GM18502 (cell line): ENCODE results near the gene PACSIN1.

Experiments
- ATAC-seq: cut with Tn5 transposase; IDR thresholded peaks from one replicate; pipeline ENCODE4 v1.9.1; 2021; ENCODE audit warnings: mild to moderate bottlenecking; ENCODE audit not compliant: unreplicated experiment, poor library complexity

The PACSIN1 gene

DNA sequence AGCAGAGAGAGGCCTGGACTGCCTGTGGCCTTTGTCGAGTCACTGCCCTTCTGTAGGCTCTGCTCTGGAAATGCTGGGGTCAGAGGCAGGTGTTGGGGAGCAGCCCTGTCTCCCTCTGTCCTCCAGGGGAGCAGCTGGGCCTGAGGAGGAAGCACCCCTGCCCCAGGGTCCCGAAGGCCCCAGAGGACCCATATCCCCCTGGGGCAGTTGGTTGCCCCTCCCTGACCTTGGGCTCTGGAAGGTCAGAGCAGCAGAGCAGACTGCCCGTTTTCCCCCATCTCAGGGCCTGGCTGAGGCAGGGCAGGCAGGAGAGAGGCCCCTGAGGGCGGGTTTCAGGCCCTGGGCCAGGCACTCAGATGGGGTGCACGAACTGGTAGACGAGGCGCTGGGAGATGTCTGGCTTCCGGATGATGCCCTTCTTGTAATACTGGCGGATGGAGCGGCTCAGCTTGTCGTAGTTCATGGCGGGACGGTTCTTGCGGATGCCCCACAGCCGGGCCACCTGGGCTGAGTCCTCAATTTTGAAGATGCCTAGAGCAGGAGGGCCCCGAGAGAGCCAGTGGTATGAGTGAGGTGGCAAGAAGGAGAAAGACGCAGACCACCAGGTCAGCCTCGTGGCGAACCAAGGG is 72.2 kb downstream of the PACSIN1 start:
- ATAC-seq, result no peak

DNA sequence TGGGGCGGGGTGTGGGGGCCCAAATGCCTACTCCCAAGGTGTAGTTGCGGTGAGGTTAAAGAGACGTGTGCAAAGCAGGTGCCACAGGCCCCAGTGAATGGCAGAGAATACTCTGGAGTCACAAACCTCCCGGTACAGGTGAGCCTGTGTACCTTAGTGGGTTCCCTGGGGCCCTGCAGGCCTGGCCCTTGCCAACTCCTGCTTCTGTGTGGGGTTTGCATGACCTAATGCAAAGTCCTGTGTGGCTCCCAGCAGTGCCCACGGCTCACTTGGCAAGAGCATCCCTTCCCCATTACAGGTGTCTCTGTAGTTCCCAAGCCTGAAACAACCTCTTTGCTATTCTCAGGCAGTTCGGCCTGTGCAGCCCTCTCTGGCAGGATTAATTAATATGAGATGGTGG is 72.7 kb downstream of the PACSIN1 start:
- ATAC-seq, result no peak

DNA sequence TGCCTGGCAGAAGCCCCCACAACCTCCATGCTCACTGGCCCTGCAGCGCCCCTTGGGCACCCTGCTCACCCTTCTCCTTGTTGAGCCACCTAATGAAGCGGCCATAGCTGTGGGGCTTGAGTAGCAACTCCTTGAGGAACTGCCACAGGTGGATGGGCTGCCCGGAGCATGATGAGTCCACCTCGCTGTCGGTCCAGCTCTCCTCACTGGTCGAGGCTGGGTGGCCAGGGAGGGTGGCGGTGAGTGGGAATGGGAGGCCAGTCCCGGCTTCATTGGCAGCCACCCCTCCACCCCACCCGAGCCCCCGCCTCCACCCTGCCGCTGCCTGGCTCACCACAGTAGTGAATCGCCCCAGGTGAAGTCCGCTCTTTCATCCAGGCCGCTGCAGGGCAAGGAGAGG is 73.3 kb downstream of the PACSIN1 start:
- ATAC-seq, result no peak

DNA sequence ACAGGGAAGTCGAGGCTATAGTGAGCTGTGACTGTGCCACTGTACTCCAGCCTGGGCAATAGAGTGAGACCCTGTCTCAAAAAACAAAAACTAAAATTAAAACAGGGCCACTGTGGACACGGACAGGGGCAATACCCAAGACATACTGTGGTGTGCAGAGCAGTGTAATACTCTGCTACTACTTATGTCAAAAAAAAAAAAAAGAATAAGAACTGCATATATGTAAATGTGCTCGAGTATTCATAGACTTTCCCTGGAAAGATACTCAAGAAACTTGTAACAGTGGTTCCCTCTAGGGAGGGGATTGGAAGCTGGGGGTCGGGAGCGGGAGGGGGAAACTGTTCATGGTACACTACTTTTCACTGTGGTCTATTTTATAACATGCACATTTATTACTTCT is 74.3 kb downstream of the PACSIN1 start:
- ATAC-seq, result no peak

DNA sequence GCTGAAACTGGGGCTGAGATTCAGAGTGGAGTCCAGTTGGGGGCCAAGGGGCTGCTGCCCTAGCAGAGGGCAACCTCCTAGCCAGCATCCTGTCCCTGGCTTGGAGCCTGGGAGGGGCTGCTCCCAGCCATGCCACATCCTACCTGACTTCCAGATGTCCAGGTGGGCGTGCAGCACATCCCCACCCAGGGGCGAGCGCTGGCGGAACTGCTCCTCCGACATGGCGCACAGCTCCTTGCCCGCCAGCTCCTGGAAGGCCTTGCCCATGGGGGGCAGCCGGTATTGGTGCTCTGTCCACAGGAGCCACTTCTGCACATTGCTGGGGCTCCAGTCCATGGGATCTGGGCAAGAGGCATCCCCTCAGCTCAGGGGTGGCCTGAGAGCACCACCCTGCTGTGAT is 75.0 kb downstream of the PACSIN1 start:
- no peak for ATAC-seq

DNA sequence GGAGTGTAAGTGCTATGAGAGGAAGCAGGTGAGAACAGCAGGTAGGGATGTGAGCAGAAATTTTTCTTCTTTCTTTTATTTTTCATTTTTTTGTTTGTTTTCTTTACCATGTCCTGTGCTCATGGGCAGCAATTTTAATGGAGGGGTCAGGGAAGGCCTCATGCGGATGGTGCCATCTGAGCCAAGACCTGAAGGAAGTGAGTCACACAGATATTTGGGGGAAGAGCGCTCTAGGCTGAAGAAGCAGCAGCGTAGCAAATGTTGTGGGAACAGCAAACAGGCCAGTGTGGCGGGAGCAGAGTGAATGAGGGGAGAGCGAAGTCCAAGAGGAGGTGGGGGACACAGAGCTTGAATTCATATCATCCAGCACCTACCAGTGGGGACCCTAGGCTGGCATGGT is 77.5 kb downstream of the PACSIN1 start:
- ATAC-seq, result no peak

DNA sequence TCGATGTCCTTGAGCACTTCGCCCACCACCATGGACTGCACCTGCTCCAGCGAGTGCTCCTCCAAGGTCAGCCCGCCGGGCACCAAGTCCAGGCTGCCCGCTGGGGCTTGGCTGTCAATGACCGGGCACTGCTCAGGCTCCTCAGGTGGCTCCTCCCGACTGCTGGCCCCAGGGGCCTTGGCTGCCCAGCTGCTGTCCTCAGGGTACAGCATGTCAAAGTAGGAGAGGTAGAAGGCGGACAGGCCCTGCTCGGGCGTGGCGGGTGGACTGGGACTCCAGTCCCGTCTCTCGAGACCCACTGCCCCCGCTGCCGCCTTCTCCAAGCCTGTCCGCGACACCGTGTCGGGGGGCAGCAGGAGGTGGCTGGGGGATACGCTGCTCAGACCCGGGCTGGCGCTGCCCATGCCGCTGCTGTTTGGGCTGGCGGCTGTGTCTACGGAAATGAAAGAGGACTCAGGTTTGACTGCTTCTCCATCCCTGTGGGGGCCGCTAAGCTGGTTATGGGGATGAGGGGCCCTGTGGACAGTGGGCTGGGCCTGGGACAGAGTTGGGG is 78.3 kb downstream of the PACSIN1 start:
- ATAC-seq, result no peak

DNA sequence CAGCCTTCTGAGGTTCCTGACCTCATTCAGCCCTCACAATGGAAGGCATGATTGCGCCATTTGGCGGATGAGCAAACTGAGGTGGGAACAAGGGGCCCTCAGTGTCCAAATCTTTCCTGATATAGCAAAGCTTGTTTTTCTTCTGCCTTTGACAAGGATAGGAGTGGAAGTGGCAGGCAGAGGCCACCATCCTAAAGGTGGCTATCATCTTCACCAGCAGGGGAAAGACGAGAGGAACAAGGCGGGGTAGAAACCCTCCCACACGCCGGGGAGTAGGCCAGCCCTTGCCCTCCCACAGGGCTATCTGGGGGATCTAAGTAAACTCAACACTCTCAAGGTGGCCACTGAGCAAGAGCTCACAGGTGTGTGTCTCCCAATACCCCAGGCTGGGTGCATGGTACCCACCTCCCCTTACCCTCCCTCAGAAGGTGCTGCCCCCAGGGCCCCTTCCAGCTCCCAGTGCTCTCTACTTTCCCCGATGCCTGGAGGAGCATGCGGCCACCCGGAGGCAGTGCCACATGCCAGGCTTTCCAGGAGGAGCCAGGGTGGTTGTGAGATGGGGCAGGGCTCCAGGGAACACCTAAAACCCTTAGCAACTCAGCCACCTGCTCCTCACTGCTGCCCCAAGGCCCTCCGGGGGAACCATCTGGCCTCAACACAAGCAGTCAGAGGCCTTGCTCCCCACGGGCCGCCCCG is 79.0 kb downstream of the PACSIN1 start:
- ATAC-seq, result no peak

DNA sequence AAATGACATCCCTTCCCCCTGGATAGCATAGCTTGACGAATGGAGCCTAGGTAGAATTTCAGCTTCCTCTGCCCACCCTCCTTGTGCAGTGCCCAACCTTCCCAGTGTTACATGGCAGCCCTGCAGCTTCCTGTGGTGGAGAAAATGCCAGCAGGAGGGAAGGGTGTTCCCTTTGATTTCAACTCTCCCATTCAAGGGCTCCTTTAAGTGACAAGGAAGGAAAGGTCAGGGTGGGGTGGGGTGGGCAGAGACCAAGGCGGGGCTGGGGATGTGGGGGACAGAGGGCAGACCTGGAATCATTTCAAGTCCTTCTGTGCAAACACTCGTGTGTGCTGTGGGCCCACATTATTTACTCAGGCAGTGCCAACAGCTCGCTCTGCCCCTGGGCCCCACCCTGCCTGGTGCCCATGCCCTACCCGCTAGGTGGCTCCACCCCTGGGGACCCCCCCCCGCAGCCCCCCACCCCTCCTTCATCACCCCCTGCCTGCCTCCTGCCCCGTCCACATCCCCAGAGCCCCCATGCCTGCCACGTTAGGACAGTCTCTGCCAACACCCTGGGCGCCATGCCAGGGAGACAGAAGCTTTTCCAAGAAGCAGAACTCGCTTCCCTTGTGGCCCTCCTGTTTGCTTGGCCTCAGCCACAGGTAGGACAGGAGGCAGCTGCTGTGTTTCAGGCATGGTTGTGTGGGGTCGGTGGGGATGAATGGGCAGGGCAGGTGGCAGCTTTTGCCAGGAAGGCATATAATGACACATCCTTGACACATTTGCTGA is 80.9 kb downstream of the PACSIN1 start:
- no peak for ATAC-seq

DNA sequence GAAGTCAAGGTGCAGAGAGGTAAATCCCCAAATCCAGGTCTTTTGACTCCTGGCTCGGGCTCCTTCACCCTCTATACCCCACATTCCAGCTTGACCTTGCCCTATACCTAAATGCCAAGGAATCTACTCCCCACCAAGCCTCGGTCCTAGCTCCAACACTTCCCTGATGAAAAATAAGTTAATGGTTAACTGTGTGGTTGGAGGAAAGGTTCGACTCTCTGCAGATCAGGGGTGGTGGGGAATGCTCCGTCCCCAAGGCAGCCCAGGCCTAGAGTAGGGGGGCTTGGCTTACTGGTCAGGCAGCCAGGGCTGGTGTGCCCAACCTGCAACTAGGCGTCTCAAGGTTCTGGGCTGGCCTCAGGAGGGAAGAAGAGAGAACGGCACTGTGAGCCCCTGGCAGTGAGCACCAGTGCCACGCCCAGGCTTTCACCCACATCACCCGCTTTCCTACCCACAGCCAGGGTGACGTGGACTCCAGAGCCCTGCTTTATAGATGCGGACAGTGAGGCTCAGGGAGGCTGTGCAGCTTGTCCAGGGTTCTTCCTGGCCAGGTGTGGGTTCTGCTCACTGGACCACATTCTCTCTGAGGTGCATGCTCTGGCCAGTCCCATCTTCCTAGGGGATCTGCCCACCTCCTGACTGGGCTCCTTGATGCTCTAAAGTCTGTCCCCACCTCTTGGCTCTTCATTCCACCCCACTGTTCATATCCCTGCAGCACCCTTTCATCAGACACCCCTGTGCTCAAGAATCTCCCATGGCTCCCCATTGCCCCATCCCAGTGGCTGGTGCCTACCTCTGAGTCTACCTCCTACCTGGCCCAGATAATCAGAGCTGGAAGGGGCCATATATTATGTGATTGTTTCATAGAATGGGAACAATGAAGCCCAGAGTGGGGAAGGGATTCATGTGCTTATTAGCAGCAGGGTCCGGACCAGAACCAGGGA is 82.1 kb downstream of the PACSIN1 start:
- no peak for ATAC-seq

DNA sequence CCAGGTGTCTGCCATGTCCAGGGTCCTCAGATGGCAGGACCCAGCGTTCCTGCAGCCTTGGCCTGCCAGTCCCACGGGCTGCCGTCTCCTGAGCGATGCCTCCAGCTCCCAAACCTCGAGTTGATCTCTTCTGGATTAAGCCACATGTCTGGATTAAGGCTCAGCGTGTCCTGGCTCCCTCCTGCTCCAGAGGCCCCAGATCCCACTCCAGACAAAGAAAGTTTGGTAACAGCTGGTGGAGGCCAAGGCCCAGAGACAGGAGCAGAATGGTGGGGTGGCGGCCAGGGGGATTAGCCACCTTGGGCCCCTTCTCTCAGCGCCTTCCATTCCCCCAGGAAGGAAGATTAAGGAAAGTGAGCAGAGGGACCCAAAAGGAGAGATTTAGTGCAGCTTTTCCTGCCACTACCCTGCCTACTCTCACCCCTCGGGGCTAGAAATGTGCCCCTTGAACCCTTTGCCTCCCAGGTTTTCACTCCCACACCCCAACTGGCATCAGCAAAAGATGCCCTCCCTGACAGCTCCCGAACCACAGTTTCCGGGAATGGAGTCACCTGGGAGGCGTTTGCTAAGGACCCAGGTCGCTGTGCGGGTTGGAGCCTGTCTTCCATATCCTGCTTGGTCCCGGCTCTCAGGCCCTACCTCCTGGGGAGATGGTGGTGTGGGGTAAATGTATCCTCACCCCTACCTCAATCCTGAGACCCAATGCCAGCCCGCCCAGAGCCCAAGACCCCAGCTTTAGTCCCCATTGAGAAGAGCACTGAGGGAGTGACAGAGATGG is 83.3 kb downstream of the PACSIN1 start:
- no peak for ATAC-seq

DNA sequence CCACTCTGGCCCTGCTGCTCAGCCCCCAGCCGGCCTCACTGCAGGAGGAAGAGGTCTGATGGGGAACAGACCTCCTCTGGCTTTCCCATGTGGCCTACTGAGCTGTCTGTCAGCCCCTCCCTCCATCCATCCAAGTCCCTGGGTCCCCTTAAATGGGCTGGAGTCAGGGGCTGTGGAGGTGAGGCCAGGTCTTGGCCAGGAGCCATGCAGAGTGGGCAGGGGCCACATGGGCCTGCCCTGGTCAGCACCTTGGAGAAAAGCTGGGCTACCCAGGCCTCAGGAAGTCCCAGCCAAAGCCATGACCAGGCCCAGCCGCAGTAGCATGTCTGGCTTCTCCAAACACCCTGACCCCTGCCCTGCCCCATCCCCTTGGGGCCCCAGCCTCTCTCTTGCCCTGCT is 83.9 kb downstream of the PACSIN1 start:
- ATAC-seq, result no peak

DNA sequence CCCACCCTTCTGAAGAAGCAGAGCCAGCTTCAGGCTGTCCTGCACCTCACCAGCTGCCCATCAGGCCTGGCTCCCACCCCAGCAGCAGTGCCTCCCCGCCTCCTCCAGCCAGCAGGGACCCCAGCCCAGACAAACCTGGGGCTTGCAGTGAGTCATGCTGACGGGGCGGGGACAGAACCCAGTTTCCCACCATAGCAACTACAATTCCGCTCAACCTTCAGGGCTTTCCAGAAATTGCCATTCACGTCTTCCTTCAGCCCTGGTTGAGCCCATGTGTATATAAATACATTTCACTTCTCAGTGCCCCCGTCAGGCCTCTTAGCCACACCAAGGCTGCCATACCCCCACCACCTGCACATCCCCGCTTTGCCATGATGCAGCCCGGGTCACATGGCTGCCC is 85.8 kb downstream of the PACSIN1 start:
- ATAC-seq, result no peak

DNA sequence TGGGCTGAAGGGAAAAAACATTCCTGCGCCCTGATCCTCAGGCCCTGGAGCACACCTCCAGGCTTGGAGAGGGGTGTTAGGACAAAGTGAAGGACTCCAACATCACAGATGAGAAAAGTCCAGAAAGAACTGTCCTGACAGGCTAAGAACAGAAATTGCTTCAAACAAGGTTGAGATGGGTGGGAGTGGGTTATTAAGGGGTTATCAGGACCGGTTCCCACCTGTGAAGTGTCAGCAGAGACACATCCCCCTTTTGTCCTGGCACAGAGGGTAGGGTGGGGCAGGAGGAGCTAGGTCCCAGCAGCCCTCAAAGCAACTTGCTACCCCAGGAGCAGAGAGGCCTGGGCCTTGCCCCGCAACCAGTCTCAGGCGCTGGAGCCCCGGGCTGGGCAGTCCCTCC is 86.7 kb downstream of the PACSIN1 start:
- ATAC-seq, result no peak

DNA sequence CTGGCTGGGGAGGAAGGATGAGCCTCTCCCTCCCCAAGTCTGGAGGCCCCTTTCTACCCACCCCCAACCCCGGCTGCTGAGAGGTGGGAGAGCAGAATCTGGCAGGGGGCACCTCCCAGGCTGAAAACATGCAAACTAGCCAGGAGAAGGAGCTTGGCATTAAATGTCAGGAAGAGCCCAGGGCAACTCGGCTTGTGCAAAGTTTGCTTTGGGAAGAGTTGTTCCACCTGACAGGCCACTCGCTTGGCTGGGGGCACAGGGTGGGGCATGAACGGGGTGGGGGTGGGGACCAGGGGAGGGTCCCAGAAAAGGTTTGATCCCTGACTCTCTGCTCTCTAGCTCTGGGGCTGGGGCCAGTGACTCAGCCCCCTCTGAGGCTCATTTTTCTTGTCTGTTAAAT is 87.3 kb downstream of the PACSIN1 start:
- no peak for ATAC-seq

DNA sequence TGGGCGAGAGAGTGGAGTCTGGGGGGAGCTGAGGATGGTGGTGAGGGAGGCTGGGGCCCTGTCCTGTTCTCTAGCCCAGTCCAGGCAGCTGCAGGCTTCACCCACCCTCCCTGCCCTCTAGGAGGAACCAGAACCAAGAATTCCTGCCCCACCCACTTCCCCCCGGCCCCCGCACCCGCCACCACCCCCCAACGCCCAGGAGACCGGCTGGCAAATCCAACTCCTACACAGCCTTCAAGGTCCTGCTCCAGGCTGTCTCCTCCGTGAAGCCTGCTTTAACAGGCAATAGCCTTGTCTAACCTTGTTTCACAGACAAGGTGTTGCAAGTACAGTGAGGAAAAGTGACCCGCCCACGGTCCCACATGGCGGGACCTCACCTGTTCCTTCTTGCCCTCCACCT is 87.9 kb downstream of the PACSIN1 start:
- ATAC-seq, result no peak

DNA sequence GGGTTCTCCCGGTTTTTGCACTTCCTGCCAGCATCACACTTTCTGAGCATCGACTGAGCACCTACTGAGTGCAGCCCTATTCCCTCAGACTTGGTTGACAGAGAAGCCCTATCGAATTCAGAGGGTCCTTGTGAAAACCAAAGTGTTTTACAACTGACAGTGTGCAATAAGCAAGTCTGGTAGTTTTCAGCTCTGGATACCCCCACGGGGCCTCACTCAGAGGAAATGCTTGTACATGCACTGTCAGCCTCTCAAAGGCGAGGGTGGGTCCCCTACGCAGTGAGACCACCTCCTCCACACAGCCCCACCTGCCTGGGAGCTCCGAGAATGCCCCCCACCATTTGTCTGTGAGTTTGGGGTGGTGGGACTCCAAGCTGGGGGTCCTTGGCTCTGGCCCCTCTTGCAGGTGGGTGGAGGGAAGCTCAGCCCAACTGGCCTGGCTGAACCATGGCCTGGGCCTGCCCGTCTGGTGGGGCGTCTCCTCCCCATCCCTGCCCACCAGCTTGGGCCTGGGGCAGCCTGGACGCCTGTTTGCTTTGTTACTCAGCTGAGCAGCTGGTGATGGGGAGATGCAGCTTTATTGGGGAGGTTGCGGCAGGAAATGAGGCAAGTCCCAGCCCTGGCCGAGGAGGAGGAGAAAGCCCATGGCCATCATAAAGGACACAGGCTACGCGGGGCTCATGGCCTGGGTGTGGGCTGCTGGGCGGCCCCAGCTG is 88.6 kb downstream of the PACSIN1 start:
- no peak for ATAC-seq

DNA sequence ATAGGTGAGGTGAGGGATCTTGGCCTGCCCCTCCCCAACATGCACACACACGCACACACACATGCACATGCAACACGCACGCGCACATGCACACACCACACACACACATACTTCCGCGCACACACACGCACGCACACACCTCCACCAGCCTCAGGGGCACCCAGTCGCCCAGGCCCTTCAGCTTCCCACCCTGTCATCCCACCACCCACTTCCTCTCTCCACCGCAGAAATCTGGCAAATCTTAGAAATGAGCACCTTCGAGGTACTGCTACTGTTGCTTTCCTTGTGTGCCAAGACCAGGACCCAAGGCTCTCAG is 89.1 kb downstream of the PACSIN1 start:
- no peak for ATAC-seq

DNA sequence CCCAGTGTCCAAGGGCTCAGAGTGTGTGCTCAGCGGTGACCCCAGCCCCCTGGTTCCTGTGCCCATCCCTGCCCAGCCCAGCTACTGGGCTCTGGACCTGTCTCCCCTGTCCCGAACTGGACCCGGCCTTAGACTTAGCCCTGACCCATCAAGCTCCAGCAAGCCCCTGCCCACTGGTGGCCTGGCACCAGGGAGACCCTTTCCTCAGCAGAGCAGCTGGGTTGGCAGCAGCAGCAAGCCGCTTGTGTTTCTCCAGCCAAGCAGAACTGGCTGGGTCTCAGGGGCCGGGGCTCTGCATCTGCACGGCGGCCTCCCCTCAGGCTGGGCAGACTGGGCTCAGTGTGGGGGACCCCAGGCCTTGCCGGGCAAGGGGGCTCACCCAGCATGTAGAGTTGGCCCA is 89.5 kb downstream of the PACSIN1 start:
- no peak for ATAC-seq
